Activated CD4-positive, alpha-beta T cell treated with anti-CD3 and anti-CD28 coated beads, Interleukin-2, amount 50 U/mL, for 24 hours (primary cell): ENCODE measurements around the gene POLRMT.
"Not testable (repeated sequence)": the region's sequence is repeated elsewhere in the genome, so short reads cannot be mapped to it uniquely, and the experiment has no call there.

ENCODE experiments used
- DNase-seq, 2 donors: peaks; one replicate each; pipeline ENCODE4 v3.0.0-alpha.2; 2020; ENCODE audit warnings: low read depth in 1 of 2, low spot score in 1 of 2

Gene POLRMT

GRCh38 chr19:613732-614567 is 19.4 kb downstream of the POLRMT start:
- no peak for DNase-seq

DNA sequence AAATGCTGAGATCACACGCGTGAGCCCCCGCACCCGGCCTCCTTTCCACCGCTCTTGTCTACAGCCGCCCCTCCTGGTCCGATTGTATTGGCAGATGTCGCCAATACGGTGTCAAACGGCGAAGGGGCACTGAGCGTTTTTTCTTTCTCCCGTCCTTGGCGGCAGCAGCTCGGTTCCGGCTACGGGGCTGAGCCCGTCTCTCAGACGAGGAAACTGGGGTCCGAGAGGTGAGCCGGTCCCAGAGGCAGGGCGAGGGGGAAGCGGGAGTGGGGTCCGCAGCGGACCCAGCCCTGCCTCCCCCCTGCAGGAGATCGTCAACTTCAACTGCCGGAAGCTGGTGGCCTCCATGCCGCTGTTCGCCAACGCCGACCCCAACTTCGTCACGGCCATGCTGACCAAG is 20.4 kb downstream of the POLRMT start:
- no peak for DNase-seq

GRCh38 chr19:611481-611868 is 21.9 kb downstream of the POLRMT start:
- peak; percentile 33 to 69 for DNase-seq

- peak in 1 of 2 donors; percentile 36 for DNase-seq
Observed at GRCh38 chr19:610801-611480, 22.4 kb downstream of the POLRMT start.

DNA sequence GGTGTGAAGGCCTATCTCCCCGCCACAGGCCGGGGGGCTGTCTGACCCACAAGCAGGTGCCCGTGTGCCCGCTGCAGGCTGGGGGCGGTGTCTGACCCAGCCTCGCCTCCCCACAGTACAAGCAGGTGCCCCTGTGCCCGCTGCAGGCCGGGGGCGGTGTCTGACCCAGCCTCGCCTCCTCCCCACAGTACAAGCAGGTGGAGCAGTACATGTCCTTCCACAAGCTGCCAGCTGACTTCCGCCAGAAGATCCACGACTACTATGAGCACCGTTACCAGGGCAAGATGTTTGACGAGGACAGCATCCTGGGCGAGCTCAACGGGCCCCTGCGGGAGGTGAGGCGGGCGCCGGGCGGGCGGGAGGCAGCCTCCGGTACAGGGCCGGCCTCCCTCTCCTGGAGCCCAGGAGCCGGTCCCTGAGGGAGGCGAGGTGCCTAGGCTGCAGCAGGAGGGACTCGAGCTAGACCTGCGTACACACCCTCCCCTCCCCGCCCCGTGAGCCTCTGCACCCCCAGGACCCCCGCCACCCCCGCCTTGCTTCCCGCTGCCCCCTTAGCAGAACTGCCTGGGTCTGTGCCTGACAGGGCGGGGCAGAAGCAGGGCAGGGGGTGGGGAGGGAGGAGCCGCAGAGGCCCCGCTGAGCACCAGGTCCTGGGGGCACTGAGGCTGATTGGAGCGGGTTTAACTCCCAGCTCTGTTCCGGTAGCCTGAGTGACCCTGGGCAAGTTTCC is 23.1 kb downstream of the POLRMT start:
- no peak for DNase-seq

DNA sequence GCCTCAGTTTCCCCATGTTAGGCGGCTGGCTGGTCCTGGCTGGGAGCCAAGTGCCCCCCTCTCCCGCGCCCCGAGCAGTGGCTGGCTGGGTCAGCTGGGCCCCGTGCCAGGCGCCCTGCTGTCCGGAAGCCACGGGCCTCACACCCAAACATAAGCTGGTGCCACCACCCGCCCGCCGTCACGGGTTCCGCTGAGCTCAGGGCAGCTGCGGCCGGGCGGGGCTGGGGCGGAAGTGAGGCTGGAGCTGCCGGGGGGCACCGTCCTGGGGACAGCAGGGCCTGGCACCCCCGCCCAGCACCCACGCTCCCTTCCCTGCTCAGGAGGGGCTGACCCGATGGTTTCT is 24.4 kb downstream of the POLRMT start:
- no peak for DNase-seq

- no peak for DNase-seq
Observed at GRCh38 chr19:608155-609003, 25.0 kb downstream of the POLRMT start.

DNA sequence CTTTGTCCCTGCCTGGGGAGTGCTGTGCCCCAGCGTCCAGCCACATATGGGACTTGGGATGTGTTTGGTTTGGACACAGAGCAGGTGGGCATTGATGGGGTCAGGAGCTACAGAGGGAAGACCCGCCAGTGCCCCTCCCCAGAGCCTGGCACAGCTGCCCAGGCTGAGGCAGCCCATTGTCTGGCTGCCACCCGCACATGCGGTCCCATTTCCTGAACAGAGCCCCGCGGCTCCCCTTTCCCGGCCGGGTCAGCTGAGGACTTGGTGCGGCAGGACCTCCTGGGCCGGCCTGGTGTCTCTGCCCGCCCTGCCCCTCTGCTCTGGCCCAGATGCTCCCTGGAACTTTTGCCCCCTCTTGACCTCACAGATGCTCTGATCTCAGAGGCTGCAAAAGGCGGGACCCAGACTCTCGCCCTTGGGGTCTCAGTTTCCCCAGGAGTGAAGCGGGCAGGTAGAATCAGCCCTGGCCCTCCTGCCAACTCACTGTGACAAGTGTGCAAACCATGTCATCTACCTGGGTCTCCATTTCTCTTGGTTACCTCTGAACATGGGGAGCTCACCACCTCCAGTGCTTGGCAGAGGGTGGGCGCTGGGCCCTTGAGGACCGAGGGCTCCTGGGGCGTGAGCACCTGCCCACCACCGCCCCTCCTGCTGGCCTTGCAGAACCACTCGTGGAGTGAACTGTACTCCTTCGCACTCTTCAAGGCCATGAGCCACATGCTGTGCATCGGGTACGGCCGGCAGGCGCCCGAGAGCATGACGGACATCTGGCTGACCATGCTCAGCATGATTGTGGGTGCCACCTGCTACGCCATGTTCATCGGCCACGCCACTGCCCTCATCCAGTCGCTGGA is 25.8 kb downstream of the POLRMT start:
- DNase-seq, result no peak

GRCh38 chr19:605061-605971 is 28.0 kb downstream of the POLRMT start:
- not testable (repeated sequence) for DNase-seq

- no peak for DNase-seq
Observed at GRCh38 chr19:604355-604754, 29.0 kb downstream of the POLRMT start.

- not testable (repeated sequence) for DNase-seq
Observed at GRCh38 chr19:603779-604178, 29.6 kb downstream of the POLRMT start.

GRCh38 chr19:603302-603639 is 30.1 kb downstream of the POLRMT start:
- not testable (repeated sequence) for DNase-seq

DNA sequence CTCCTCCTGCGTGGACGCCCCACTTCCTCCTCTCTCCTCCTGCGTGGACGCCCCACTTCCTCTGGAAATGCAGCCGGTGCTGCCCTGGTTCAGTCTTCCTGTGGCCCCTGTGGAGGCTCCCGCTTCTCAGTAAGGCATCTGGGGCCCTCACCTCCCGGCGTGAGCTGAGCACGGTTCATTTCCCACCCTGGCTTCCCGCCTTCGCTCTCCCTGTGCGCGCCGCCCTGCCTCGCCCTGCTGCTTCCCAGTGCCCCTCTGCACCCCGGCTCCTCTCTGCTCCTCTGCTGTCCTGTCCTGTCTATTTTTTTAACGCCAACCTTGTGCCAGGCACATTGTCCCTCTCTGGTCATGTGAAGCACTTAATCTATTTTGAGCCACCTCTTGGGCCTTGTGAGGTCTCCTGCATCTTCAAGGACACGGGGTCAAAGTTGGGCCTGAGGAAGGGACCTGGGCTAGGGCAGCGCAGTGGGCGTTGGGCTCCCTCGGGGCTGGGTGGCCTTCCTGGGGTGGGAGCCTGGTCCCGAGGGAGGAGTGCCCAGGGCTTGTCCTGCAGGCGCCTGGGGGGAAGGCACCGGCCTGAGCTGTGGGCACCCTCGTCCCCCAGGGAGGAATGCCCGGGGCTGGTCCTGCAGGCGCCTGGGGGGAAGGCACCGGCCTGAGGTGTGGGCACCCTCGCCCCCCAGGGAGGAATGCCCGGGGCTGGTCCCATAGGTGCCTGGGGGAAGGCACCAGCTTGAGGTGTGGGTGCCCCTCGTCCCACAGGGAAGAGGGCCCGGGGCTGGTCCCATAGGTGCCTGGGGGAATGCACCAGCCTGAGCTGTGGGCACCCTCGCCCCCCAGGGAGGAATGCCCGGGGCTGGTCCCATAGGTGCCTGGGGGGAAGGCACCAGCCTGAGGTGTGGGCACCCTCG is 30.7 kb downstream of the POLRMT start:
- no peak for DNase-seq

DNA sequence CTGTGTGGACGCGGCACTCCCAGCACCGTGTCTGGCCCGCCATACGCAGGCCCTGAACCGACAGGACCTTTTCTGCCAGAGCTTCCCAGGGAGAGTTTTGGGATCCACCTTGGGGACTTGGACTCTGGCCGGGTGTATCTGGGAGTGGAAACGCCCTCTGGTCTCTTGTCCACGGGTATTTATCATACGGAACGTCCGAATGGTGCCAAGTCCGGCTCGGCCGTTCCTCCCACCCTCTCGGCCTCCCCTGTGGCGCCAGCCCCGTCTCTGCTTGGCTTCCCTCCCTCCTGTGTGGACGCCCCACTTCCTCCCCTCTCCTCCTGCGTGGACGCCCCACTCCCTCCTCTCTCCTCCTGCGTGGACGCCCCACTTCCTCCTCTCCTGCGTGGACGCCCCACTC is 31.5 kb downstream of the POLRMT start:
- no peak for DNase-seq

- no peak for DNase-seq
Observed at GRCh38 chr19:601310-601709, 32.0 kb downstream of the POLRMT start.

- DNase-seq, result no peak
Observed at GRCh38 chr19:597406-598315, 35.7 kb downstream of the POLRMT start.

DNA sequence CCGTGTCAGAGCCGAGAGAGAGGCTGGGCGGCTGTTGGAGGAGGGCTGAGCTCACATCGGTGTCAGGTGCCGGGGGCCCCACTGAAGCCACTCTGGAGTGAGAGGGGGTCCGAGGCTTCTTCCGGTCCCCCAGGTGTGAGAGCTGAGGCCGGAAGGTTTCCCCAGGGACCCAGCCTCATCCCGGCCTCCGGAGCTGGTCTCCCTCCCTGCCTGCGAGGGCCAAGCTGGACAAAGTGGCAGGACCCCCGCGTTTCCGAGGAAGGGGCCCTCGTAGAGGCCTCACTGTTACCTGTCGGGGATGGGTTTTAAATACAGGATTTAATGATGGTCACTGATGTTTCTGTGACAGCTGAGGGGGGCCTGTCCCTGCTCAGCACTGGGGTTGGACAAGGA is 37.1 kb downstream of the POLRMT start:
- no peak for DNase-seq
